T-cell (primary cell): ENCODE data around the gene FRYL. TPM values are rescaled to one million over a fixed set of nuclear protein-coding genes. Genes with fewer than 3 reads are reported as not detected.

Source experiments
- ATAC-seq, 4 experiments: fragments of 200-7000 bp in 3 of 4; fragments of 150-1000 bp in 1 of 4; cut with Tn5 transposase; replicated peaks in 1 of 4; 1 replicate in 3 of 4; 2 replicates in 1 of 4; pipeline ENCODE4 v1.10.0; 2021; ENCODE audit warnings: moderate library complexity in 3 of 4, mild to moderate bottlenecking in 2 of 4, moderate number of reproducible peaks in 1 of 4
- CTCF ChIA-PET, 2 donors: fragments of 300-600 bp; sonication (Branson Sonifier 250); formaldehyde crosslinking; loops; one replicate each; lab custom pipeline; 2022; ENCODE audit warnings: antibody characterized with exemption in 2 of 2; lab: Charles Lee
- POLR2A ChIA-PET, 2 donors: fragments of 300-600 bp; sonication (Branson Sonifier 250); formaldehyde crosslinking; loops; one replicate each; lab custom pipeline; 2022; ENCODE audit warnings: antibody characterized with exemption in 2 of 2; lab: Charles Lee
- DNase-seq, 35 experiments: peaks; one replicate each; pipeline versions ENCODE4 v3.0.0 to v3.0.0-alpha.2; 2013 to 2023
- H3K27ac ChIP-seq: one replicate; pipeline ENCODE4 v1.5.1; 2013; ENCODE audit warnings: low read length
- H3K27me3 ChIP-seq, 2 experiments: replicated peaks in 1 of 2; 1 replicate in 1 of 2; 2 replicates in 1 of 2; pipeline versions ENCODE4 v1.6.1 to v1.7.0; 2013; ENCODE audit warnings: low read length in 1 of 2, mixed read lengths in 1 of 2; ENCODE audit not compliant: control insufficient read depth in 2 of 2, insufficient read depth in 2 of 2; ENCODE audit errors: extremely low read depth in 1 of 2
- H3K36me3 ChIP-seq, 2 donors: 1 replicate in 1 of 2; 2 replicates in 1 of 2; pipeline versions ENCODE4 v1.6.1 to v1.7.0; 2013; ENCODE audit warnings: low read length in 1 of 2; ENCODE audit not compliant: control insufficient read depth in 2 of 2, insufficient read depth in 1 of 2; ENCODE audit errors: extremely low read depth in 1 of 2
- H3K4me1 ChIP-seq, 2 experiments: 1 replicate in 1 of 2; 2 replicates in 1 of 2; pipeline versions ENCODE4 v1.6.1 to v1.7.0; 2013; ENCODE audit warnings: low read length in 2 of 2, mixed read lengths in 1 of 2; ENCODE audit not compliant: insufficient read depth in 2 of 2, control insufficient read depth in 1 of 2; ENCODE audit errors: extremely low read depth in 1 of 2
- H3K4me3 ChIP-seq, 2 donors: 1 replicate in 1 of 2; 2 replicates in 1 of 2; pipeline versions ENCODE4 v1.5.1 to v1.7.0; 2013; ENCODE audit warnings: mild to moderate bottlenecking in 2 of 2, low read length in 1 of 2, moderate library complexity in 1 of 2; ENCODE audit not compliant: control insufficient read depth in 1 of 2; ENCODE audit errors: extremely low read depth in 1 of 2
- H3K9me3 ChIP-seq: 2 replicates; pipeline ENCODE4 v1.7.0; 2013
- H3K27ac Mint-ChIP-seq, 2 donors: one replicate each; pipeline ENCODE4 v1.8.0; 2020 to 2021; ENCODE audit warnings: mild to moderate bottlenecking in 2 of 2, mixed read lengths in 2 of 2
- H3K27me3 Mint-ChIP-seq, 2 donors: one replicate each; pipeline ENCODE4 v1.8.0; 2021 to 2022; ENCODE audit warnings: mixed read lengths in 2 of 2
- H3K36me3 Mint-ChIP-seq: one replicate; pipeline ENCODE4 v1.8.0; 2021; ENCODE audit warnings: mixed read lengths
- H3K4me1 Mint-ChIP-seq, 3 donors: one replicate each; pipeline ENCODE4 v1.8.0; 2020 to 2022; ENCODE audit warnings: mixed read lengths in 3 of 3, mild to moderate bottlenecking in 1 of 3
- H3K4me3 Mint-ChIP-seq, 3 donors: one replicate each; pipeline ENCODE4 v1.8.0; 2020 to 2022; ENCODE audit warnings: mild to moderate bottlenecking in 3 of 3, mixed read lengths in 3 of 3, moderate library complexity in 3 of 3
- H3K9me3 Mint-ChIP-seq, 3 donors: one replicate each; pipeline ENCODE4 v1.8.0; 2020 to 2022; ENCODE audit warnings: mixed read lengths in 3 of 3
- WGBS: methylation state at CpG from one replicate; pipeline ENCODE4 v1.1.5; 2013; ENCODE audit warnings: missing lambda C conversion rate; ENCODE audit not compliant: insufficient coverage; 5-methylcytosine and 5-hydroxymethylcytosine counted together
- total RNA-seq, 35 experiments: library from RNA in 6 of 35; stranded (reverse) in 6 of 35; fragments of 120-200 nt in 1 of 35; gene quantifications; one replicate each; pipeline versions ENCODE4 v1.2.1 to v1.2.4 and lab custom pipeline; 2013 to 2026

FRYL gene
- total RNA-seq, 5 donors from 2014 or later (not counting 1 experiment from before 2014, with no cell fraction given) = 86.3 to 143 (median 111) TPM

GRCh38 chr4:48604527-48604926, 175.6 kb downstream of the FRYL start:
- Histone ChIP-seq H3K27me3 (no peaks in the 10 kb centered on the region), H3K36me3 (peaks cover 0 to 23% of the 10 kb centered on the region in 2 donors), H3K4me1 (no peaks in the 10 kb centered on the region), H3K27ac (no peak overlapping the region), H3K9me3 (no peaks in the 10 kb centered on the region), H3K4me3 (no peak overlapping the region)
- peaks cover 0 to 3% (median 1%) of the 10 kb centered on the region in 3 donors for H3K4me1 Mint-ChIP-seq
- H3K9me3 Mint-ChIP-seq = no peaks in the 10 kb centered on the region
- no peak overlapping the region for H3K27ac Mint-ChIP-seq
- H3K36me3 Mint-ChIP-seq = peaks cover 27% of the 10 kb centered on the region
- ChIA-PET POLR2A (no interaction called here), CTCF (no interaction called here)
- DNase-seq (no peak), ATAC-seq (no peak)
- H3K27me3 Mint-ChIP-seq = no peaks in the 10 kb centered on the region
- WGBS = 100% methylated on average over 1 of the region's 4 CpGs
- H3K4me3 Mint-ChIP-seq = no peak overlapping the region

DNA sequence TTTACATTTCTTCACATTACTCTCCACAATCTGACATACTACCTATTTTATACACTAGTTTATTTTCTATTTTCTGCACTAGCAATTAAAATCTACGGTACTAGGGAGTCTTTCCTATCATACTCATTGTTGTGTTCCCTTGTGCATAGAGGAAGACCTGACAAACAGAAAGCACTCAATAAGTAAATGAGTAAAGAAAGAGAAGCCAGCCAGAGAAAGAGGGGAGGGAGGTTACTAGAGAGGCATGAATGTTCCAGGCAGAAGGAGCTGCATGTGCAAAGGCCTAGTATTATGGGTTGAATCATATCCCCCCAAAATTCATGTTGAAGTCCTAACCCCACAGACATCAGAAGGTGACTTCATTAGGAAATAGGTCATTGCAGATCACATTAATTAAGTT, 176.0 kb downstream of the FRYL start:
- Mint-ChIP-seq H3K27me3 (no peaks in the 10 kb centered on the region), H3K4me3 (no peak overlapping the region), H3K4me1 (peaks cover 0 to 3% (median 1%) of the 10 kb centered on the region in 3 donors), H3K9me3 (no peaks in the 10 kb centered on the region), H3K36me3 (peaks cover 29% of the 10 kb centered on the region), H3K27ac (peak overlapping the region in 1 of 2 donors; percentile 15)
- Histone ChIP-seq H3K27ac (no peak overlapping the region), H3K9me3 (no peaks in the 10 kb centered on the region), H3K4me3 (no peak overlapping the region), H3K27me3 (no peaks in the 10 kb centered on the region), H3K36me3 (peaks cover 0 to 23% of the 10 kb centered on the region in 2 donors), H3K4me1 (no peaks in the 10 kb centered on the region)
- ATAC-seq (no peak), DNase-seq (no peak)
- ChIA-PET CTCF (no interaction called here), POLR2A (no interaction called here)
- no CpG with 5 or more reads among the region's 1 CpG for WGBS

DNA sequence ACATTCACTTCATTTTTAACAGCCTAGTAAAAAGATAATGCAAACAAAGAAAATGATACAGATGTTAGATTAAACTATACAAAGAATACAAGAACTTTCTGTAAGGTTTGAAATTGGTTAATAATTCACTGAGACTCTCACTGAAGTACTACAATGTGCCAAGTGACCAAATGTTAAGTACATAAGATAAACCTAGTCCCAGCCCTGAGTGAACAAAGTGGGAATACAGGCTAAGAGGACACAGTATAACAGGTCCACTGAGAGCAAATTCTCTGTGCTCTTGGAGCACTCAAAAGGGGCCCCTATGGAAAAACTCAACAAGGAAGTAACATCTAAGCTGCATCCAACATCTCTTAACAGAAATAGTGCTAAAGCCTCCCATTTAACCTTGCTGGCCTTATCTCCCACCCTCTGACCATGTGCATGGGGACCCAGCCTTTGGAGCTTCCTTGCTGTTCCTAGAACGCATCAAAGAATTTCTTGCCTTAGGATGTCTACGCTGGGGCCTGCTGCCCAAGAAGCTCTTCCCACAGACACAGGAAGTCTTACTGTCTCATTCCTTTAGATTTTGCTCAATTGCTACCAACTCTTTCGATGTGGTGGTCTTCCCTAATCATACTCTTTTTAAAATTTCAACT, 176.6 kb downstream of the FRYL start:
- H3K27me3 Mint-ChIP-seq = no peaks in the 10 kb centered on the region
- Histone ChIP-seq H3K36me3 (peaks cover 0 to 27% of the 10 kb centered on the region in 2 donors), H3K9me3 (no peaks in the 10 kb centered on the region), H3K27ac (no peak overlapping the region), H3K4me1 (no peaks in the 10 kb centered on the region), H3K4me3 (no peak overlapping the region), H3K27me3 (no peaks in the 10 kb centered on the region)
- H3K9me3 Mint-ChIP-seq = no peaks in the 10 kb centered on the region
- peaks cover 34% of the 10 kb centered on the region for H3K36me3 Mint-ChIP-seq
- WGBS = 98% methylated on average over 3 of the region's 3 CpGs
- DNase-seq (no peak), ATAC-seq (no peak)
- peak overlapping the region; percentile 31 to 46 for H3K27ac Mint-ChIP-seq
- ChIA-PET CTCF (no interaction called here), POLR2A (no interaction called here)
- H3K4me1 Mint-ChIP-seq = peaks cover 0 to 3% (median 1%) of the 10 kb centered on the region in 3 donors
- H3K4me3 Mint-ChIP-seq = no peak overlapping the region

- ATAC-seq = no peak
- H3K4me3 Mint-ChIP-seq = no peak overlapping the region
- ChIA-PET CTCF (no interaction called here), POLR2A (no interaction called here)
- Histone ChIP-seq H3K4me3 (no peak overlapping the region), H3K27me3 (no peaks in the 10 kb centered on the region), H3K36me3 (peaks cover 0 to 28% of the 10 kb centered on the region in 2 donors), H3K27ac (no peak overlapping the region), H3K9me3 (no peaks in the 10 kb centered on the region), H3K4me1 (no peaks in the 10 kb centered on the region)
- no peaks in the 10 kb centered on the region for H3K27me3 Mint-ChIP-seq
- H3K36me3 Mint-ChIP-seq = peaks cover 36% of the 10 kb centered on the region
- H3K9me3 Mint-ChIP-seq = no peaks in the 10 kb centered on the region
- H3K4me1 Mint-ChIP-seq = peaks cover 0 to 3% (median 1%) of the 10 kb centered on the region in 3 donors
- WGBS = 100% methylated on average over 1 of the region's 4 CpGs
- no peak for DNase-seq
- H3K27ac Mint-ChIP-seq = no peak overlapping the region
Observed at GRCh38 chr4:48602763-48603162, 177.3 kb downstream of the FRYL start.

DNA sequence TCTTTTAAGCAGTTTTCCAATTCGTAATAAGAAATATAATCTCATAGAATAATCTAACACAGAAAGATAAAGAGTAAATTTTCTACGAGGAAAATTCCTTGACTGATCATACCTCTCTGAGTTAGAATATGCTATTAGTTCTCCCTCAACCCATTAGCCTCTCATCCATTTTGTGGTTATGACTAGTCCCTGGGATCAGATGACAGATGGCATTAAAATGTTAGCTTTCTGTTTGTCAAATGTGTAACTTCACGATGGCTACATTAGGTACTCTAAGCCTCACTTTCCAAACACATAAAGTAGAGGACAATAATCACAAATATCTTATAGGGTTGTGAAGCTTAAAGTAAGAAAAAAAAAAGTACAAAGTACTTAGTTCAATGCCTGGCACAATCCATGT, 177.9 kb downstream of the FRYL start:
- no peaks in the 10 kb centered on the region for H3K9me3 Mint-ChIP-seq
- H3K27ac Mint-ChIP-seq = no peak overlapping the region
- Histone ChIP-seq H3K4me3 (no peak overlapping the region), H3K9me3 (no peaks in the 10 kb centered on the region), H3K4me1 (no peaks in the 10 kb centered on the region), H3K27ac (no peak overlapping the region), H3K27me3 (no peaks in the 10 kb centered on the region), H3K36me3 (peaks cover 0 to 28% of the 10 kb centered on the region in 2 donors)
- DNase-seq (no peak), ATAC-seq (no peak)
- POLR2A ChIA-PET = interaction anchor here in 1 of 2 donors (0.5 kb wide), 1 partner anchor 256 kb away, joined by 4 read pairs; no protein-coding TSS in a partner anchor
- no CpG with 5 or more reads among the region's 3 CpGs for WGBS
- H3K27me3 Mint-ChIP-seq = no peaks in the 10 kb centered on the region
- CTCF ChIA-PET = interaction anchor here in 1 of 2 donors (1.4 kb wide), 1 partner anchor 10 kb away, joined by 3 read pairs; no protein-coding TSS in a partner anchor
- peaks cover 0 to 3% (median 1%) of the 10 kb centered on the region in 3 donors for H3K4me1 Mint-ChIP-seq
- no peak overlapping the region for H3K4me3 Mint-ChIP-seq
- H3K36me3 Mint-ChIP-seq = peaks cover 37% of the 10 kb centered on the region

DNA sequence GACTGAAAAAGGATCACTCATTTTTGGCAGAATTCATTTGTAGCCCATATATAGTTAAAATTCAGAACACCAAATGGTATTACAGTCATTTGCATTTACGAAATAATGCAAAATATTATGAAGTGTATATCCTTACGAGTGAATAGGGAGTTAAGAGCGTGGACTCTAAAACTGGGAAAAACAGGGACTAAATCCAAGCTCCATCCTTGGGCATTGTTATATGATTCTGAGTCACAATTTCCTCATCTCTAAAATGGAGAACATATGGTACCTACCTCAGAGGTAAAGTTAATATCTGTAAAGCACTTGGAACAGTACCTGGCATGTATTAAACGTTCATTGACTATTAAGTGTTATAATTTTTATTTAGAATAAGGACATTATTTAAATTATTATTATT, 183.7 kb downstream of the FRYL start:
- DNase-seq = no peak
- Mint-ChIP-seq H3K4me1 (no peaks in the 10 kb centered on the region), H3K27me3 (no peaks in the 10 kb centered on the region), H3K36me3 (peaks cover 42% of the 10 kb centered on the region), H3K4me3 (no peak overlapping the region), H3K27ac (no peak overlapping the region), H3K9me3 (no peaks in the 10 kb centered on the region)
- Histone ChIP-seq H3K4me1 (no peaks in the 10 kb centered on the region), H3K36me3 (peaks cover 0 to 29% of the 10 kb centered on the region in 2 donors), H3K27me3 (no peaks in the 10 kb centered on the region), H3K27ac (no peak overlapping the region), H3K9me3 (no peaks in the 10 kb centered on the region), H3K4me3 (no peak overlapping the region)
- ChIA-PET CTCF (no interaction called here), POLR2A (interaction anchor here in 1 of 2 donors (0.7 kb wide), 1 partner anchor 372 kb away, joined by 3 read pairs; no protein-coding TSS in a partner anchor)
- WGBS = no CpG with 5 or more reads among the region's 4 CpGs
- no peak for ATAC-seq
